Measurements from ENCODE around the gene MARK1. TPM values are rescaled to one million over a fixed set of nuclear protein-coding genes. Genes with fewer than 3 reads are reported as not detected.

Gene MARK1
- total RNA-seq, 1 donor from 2014 or later: 6.1 TPM

DNA sequence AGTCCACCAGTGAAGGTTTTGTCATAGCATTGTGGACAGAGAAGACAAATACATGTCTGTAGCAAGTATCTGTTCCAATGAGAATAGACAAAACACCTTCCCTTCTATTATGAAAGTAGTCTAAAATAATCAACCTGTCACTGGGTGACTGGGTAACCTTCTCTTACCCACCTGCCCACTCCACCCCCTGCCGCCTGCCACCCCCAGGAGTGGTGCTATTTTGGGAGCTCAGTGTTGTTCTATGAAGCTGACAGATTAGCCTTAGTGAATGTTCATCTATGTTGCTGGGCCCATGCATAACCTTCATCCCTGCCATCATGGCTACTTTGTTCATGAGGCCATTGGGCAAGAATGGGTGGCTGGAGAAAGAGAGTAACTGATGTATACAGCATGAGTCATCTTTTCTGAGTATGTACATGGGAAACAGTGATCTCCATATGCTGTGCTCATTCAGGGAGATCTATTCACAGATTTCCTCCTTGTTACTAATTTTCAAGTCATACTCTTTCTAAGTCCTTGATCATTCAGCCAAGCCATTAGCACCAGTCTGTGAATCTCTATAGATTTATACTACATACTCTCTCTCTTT lies 24.8 kb downstream of the MARK1 start:
- no peak overlapping the region for H3K4me3 ChIP-seq (ENCODE audit: low read depth, low read length)
- TF ChIP-seq CTCF (IDR thresholded peaks at IDR 0.05; ENCODE audit: insufficient read depth, low read length, poor library complexity, severe bottlenecking): no peak
- no peaks in the 10 kb centered on the region for H3K36me3 ChIP-seq (ENCODE audit: control insufficient read depth, insufficient read depth, low read length)
- H3K27me3 ChIP-seq (ENCODE audit: control insufficient read depth, insufficient read depth, low read length): no peaks in the 10 kb centered on the region
- DNase-seq (ENCODE audit: low read depth): no peak

DNA sequence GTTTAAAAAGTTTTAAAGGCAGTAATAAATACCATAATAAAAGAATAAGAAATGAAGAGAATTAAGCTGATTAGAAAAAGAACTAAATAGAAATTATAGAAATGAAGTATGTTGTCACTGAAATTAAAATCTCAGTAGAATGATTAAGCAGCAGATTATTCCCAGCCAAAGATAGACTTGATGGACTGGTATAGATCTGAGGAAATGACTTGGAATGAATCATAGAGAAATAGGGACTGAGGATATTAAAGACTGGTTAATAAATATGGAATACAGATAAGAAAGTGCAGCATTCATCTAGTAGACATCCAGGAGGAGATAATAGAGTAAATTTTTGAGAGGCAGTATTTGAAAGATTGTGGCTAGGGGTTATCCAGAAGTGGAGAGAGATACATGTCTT lies 28.7 kb downstream of the MARK1 start:
- Histone ChIP-seq H3K36me3 (ENCODE audit: control insufficient read depth, insufficient read depth, low read length) (no peaks in the 10 kb centered on the region), H3K27me3 (ENCODE audit: control insufficient read depth, insufficient read depth, low read length) (no peaks in the 10 kb centered on the region), H3K4me3 (ENCODE audit: low read depth, low read length) (no peak overlapping the region)
- no peak for TF ChIP-seq CTCF (IDR thresholded peaks at IDR 0.05; ENCODE audit: insufficient read depth, low read length, poor library complexity, severe bottlenecking)
- DNase-seq (ENCODE audit: low read depth): no peak

DNA sequence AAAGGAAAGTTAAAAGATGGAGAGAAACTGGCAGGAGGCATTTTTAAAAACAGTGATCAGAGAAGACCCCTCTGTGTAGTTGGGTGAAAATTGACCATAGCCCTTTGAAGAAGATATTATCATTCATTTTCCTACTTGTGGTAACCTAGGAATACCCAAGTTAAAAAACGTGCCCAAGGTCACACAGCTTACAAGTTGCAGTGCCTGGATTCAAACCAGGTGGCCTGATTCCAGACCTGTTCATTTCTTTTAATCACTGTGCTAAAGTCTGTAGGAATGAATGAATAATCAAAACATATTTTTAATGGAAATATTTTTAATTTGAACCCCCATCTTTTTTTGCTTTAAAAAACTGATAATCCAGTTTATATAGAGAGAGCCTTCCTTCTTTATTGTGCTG lies 35.6 kb downstream of the MARK1 start:
- Histone ChIP-seq H3K27me3 (ENCODE audit: control insufficient read depth, insufficient read depth, low read length) (no peaks in the 10 kb centered on the region), H3K36me3 (ENCODE audit: control insufficient read depth, insufficient read depth, low read length) (no peaks in the 10 kb centered on the region), H3K4me3 (ENCODE audit: low read depth, low read length) (no peak overlapping the region)
- DNase-seq (ENCODE audit: low read depth): no peak
- no peak for TF ChIP-seq CTCF (IDR thresholded peaks at IDR 0.05; ENCODE audit: insufficient read depth, low read length, poor library complexity, severe bottlenecking)

DNA sequence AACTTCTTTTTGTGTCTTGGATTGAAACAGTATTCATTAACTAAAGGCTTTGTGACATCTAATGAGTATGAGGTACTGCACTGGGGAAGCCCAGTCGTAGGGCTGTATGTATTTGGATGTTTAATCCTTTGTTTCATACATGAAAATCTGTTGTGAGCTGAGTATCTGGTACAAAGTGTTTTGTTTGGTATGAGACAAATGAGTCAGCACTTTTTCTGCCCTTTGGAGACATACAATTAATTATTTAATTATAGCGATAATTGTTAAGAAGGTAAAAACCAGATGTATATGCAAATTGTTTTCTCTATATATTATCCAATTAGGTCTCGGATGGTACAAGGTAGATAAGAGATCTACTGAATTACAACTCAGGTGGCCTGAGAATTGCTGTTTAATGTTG lies 36.3 kb downstream of the MARK1 start:
- TF ChIP-seq CTCF (IDR thresholded peaks at IDR 0.05; ENCODE audit: insufficient read depth, low read length, poor library complexity, severe bottlenecking): no peak
- H3K27me3 ChIP-seq (ENCODE audit: control insufficient read depth, insufficient read depth, low read length): no peaks in the 10 kb centered on the region
- no peak overlapping the region for H3K4me3 ChIP-seq (ENCODE audit: low read depth, low read length)
- no peaks in the 10 kb centered on the region for H3K36me3 ChIP-seq (ENCODE audit: control insufficient read depth, insufficient read depth, low read length)
- DNase-seq (ENCODE audit: low read depth): no peak

- TF ChIP-seq CTCF (IDR thresholded peaks at IDR 0.05; ENCODE audit: insufficient read depth, low read length, poor library complexity, severe bottlenecking): no peak
- DNase-seq (ENCODE audit: low read depth): no peak
- Histone ChIP-seq H3K4me3 (ENCODE audit: low read depth, low read length) (no peak overlapping the region), H3K27me3 (ENCODE audit: control insufficient read depth, insufficient read depth, low read length) (no peaks in the 10 kb centered on the region), H3K36me3 (ENCODE audit: control insufficient read depth, insufficient read depth, low read length) (no peaks in the 10 kb centered on the region)
These were observed 37.7 kb downstream of the MARK1 start for GRCh38 chr1:220565670-220566069.

DNA sequence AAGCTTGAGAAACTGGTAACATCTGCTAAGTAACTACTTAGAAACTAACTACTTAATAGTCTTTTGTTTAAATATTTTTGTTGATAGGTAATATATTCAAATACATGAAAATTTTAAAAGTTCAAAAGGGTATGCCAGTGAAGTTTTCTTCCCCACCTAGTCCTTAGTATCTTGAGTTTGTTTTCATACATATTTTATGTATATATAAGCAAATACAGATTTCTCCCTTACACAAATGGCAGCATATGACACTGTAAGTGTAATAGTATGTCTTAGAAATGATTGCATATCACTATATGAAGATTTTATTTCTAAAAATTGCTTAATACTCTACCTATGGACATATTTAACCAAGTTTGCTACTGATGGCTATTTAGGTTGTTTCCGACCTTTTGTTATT lies 38.9 kb downstream of the MARK1 start:
- DNase-seq (ENCODE audit: low read depth): no peak
- Histone ChIP-seq H3K27me3 (ENCODE audit: control insufficient read depth, insufficient read depth, low read length) (no peaks in the 10 kb centered on the region), H3K4me3 (ENCODE audit: low read depth, low read length) (no peak overlapping the region), H3K36me3 (ENCODE audit: control insufficient read depth, insufficient read depth, low read length) (no peaks in the 10 kb centered on the region)
- no peak for TF ChIP-seq CTCF (IDR thresholded peaks at IDR 0.05; ENCODE audit: insufficient read depth, low read length, poor library complexity, severe bottlenecking)
